GM13977 (cell line): ENCODE data around the gene TFDP2.
"Not testable (repeated sequence)": the region's sequence is repeated elsewhere in the genome, so short reads cannot be mapped to it uniquely, and the experiment has no call there.

ENCODE experiments used
- DNase-seq: peaks from one replicate; pipeline ENCODE4 v3.0.0; 2012; ENCODE audit warnings: low spot score
- CTCF ChIP-seq: IDR thresholded peaks from 2 replicates; pipeline ENCODE4 v1.5.1; 2012; ENCODE audit warnings: mild to moderate bottlenecking, control low read depth; ENCODE audit not compliant: insufficient read depth; ENCODE audit errors: extremely low read depth, missing control alignments
- in situ Hi-C: fragments of 300-500 bp; cut with MboI; formaldehyde crosslinking; loops from one replicate; pipeline ENCODE4 v1.12.0; 2022; ENCODE audit warnings: low sequenced_read_pairs, low pct_unique_long_range_greater_than_20kb, mixed read lengths, inconsistent platforms; ENCODE audit not compliant: unreplicated experiment

The TFDP2 gene

GRCh38 chr3:141929341-141929995, 219.9 kb downstream of the TFDP2 start:
- no peak for TF ChIP-seq CTCF
- no peak for DNase-seq
- in situ Hi-C loops = no loop called here

- TF ChIP-seq CTCF = no peak
- in situ Hi-C loops = no loop called here
- DNase-seq = no peak
Measured at GRCh38 chr3:141928631-141929270, 220.6 kb downstream of the TFDP2 start.

GRCh38 chr3:141926929-141927328, 222.4 kb downstream of the TFDP2 start:
- no peak for DNase-seq
- TF ChIP-seq CTCF = no peak
- in situ Hi-C loops = no loop called here

- DNase-seq, in situ Hi-C loops: not testable (repeated sequence)
Measured at GRCh38 chr3:141925677-141926076, 223.7 kb downstream of the TFDP2 start.

- in situ Hi-C loops = no loop called here
- TF ChIP-seq CTCF = no peak
- DNase-seq = no peak
Measured at GRCh38 chr3:141921316-141921715, 228.0 kb downstream of the TFDP2 start.

GRCh38 chr3:141920701-141921100, 228.6 kb downstream of the TFDP2 start:
- DNase-seq = no peak
- in situ Hi-C loops = no loop called here
- no peak for TF ChIP-seq CTCF

GRCh38 chr3:141915766-141916165, 233.6 kb downstream of the TFDP2 start:
- in situ Hi-C loops = no loop called here
- no peak for DNase-seq
- no peak for TF ChIP-seq CTCF
